NB4 (cell line): ENCODE measurements around the gene TIMP1.
A peak's percentile ranks its signal among the peaks of the same experiment; 100 is the strongest.

ENCODE experiments used
- DNase-seq: peaks from one replicate; pipeline ENCODE4 v3.0.0; 2010; ENCODE audit warnings: low read depth
- H3K4me3 ChIP-seq: one replicate; pipeline ENCODE4 v1.5.1; 2011; ENCODE audit warnings: mild to moderate bottlenecking, low read depth, low read length, moderate library complexity
- CTCF ChIP-seq: IDR thresholded peaks from one replicate; pipeline ENCODE4 v1.5.1; 2012; ENCODE audit warnings: low read depth, low read length
- MYC ChIP-seq: IDR thresholded peaks from 2 replicates; pipeline ENCODE4 v1.6.1; 2011; ENCODE audit warnings: low read depth, low read length
- POLR2A ChIP-seq: IDR thresholded peaks from 2 replicates; pipeline ENCODE4 v1.6.1; 2011; ENCODE audit warnings: mild to moderate bottlenecking; ENCODE audit not compliant: insufficient read length; ENCODE audit errors: extremely low read depth
- TF ChIP-seq, protein P1 (sequence below): IDR thresholded peaks from 2 replicates; pipeline ENCODE4 v1.6.1; 2011; ENCODE audit warnings: low read depth, low read length

The TIMP1 gene

DNA sequence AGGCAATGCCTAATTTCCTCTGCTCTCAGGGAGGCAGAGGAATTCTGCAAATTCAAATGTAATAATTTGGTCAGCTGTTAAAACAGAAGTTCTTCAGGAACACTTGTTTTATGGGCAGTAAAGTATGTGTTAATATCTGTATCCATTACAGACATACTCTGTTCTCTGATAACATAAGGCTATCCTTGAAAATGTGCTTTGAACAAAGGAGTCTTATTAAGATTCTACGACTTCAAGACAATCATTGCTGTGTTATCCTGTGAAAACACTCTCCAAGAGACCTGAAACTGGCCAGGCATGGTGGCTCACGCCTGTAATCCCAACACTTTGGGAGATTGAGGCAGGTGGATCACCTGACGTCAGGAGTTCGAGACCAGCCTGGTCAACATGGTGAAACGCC lies 49.4 kb downstream of the TIMP1 start:
- no peak for DNase-seq
- TF ChIP-seq, protein P1, sequence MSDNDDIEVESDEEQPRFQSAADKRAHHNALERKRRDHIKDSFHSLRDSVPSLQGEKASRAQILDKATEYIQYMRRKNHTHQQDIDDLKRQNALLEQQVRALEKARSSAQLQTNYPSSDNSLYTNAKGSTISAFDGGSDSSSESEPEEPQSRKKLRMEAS, result no peak
- TF ChIP-seq POLR2A, result no peak
- TF ChIP-seq MYC, result no peak
- no peak for TF ChIP-seq CTCF
- H3K4me3 ChIP-seq, result no peak overlapping the region

DNA sequence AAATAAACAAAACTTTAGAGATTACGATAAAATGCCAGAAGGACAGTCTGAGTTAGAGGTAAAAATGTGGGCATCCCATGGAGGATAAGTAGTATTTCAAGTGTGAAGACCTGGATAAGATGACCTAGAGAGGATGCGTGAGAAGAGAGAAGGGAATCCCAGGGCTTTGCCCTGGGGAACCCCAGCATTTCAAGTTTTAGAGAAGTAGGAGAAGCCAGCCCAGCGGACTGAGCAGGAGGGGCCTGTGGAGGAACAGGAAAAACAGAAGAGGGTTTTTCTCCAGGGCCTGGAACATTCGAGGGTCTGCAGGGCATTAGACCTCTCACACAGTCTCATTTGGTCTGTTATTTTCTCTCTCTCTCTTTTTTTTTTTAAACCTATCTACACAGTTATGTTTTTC lies 50.4 kb downstream of the TIMP1 start:
- no peak overlapping the region for H3K4me3 ChIP-seq
- DNase-seq, result no peak
- TF ChIP-seq, protein P1, result no peak
- TF ChIP-seq CTCF (no peak), MYC (no peak), POLR2A (no peak)

GRCh38 chrX:47633689-47634590 lies 51.7 kb downstream of the TIMP1 start:
- DNase-seq, result peak; percentile 69
- no peak overlapping the region for H3K4me3 ChIP-seq
- TF ChIP-seq MYC, result no peak
- TF ChIP-seq, protein P1, result peak; percentile 41; the same call in 1 of the 2 replicates

GRCh38 chrX:47634871-47635575 lies 52.8 kb downstream of the TIMP1 start:
- TF ChIP-seq MYC, result no peak
- TF ChIP-seq, protein P1, result no peak
- no peak for TF ChIP-seq POLR2A
- TF ChIP-seq CTCF, result no peak
- no peak for DNase-seq

More at GRCh38 chrX:47634871-47635575, 52.8 kb downstream of the TIMP1 start:
- H3K4me3 ChIP-seq, result no peak overlapping the region
